Heart left ventricle (tissue), 13 donors: ENCODE data around the gene ADGRL3.

Experiments
- CTCF ChIP-seq, 12 donors: fragments of 200-600 bp; sonication (generic) in 4 of 12; IDR thresholded peaks; one replicate each; pipeline versions ENCODE4 v1.5.0 to v1.8.0; 2018 to 2022; ENCODE audit warnings: antibody characterized with exemption in 12 of 12, mild to moderate bottlenecking in 5 of 12
- POLR2A ChIP-seq, 2 donors: fragments of 450-650 bp; IDR thresholded peaks; one replicate each; pipeline ENCODE4 v1.6.1; 2017; ENCODE audit warnings: antibody characterized with exemption in 2 of 2, mild to moderate bottlenecking in 2 of 2, moderate library complexity in 2 of 2
- donor health status: ischemic (EF 13 %, LVEDD 7.1; RV severe dilation, severe dysfunction).
- donor health status: DM: no; HTN: yes; CAD: no.
- donor health status: DM: no; HTN: no; CAD: no.
- donor health status: ischemic (EF 25% LVEDD 6.9; RV normal size, moderate dysfunction).
- donor health status: ischemic (EF 25% LVEDD 5.7; RV mildly dilated, moderate dysfunction).
- donor health status: ischemic (EF 35%, LVEDD 5.7; RV mildly dilated, moderate dysfunction).
- donor health status: nonischemic (EF 11% LVEDD 7.7; RV severe dilation, severe dysfunction).
- donor health status: DM: yes; HTN: yes; CAD: no.
- donor health status: PGD.
- donor health status: ischemic (EF 29% LVEDD 5.4; RV normal size, mild dysfunction).
- donor health status: nonischemic (EF 23%, LVEDD 6.1; RV moderate dilation, normal function).

GRCh38 chr4:61864286-61864685, 664.2 kb downstream of the ADGRL3 start:
- TF ChIP-seq CTCF (IDR thresholded peaks at IDR 0.05) (no peak), POLR2A (IDR thresholded peaks at IDR 0.05) (no peak)
